SK-N-MC (cell line): Measurements from ENCODE around the gene ATG5.

Source experiments
- EZH2 ChIP-seq: fragments of 200-600 bp; sonication (generic); IDR thresholded peaks from one replicate; pipeline ENCODE4 v1.6.1; 2017; ENCODE audit warnings: antibody characterized with exemption
- FOXP2 ChIP-seq: optimal IDR thresholded peaks from 2 replicates; pipeline ENCODE3; 2011; ENCODE audit warnings: mild to moderate bottlenecking, moderate library complexity; ENCODE audit not compliant: insufficient read depth; ENCODE audit errors: extremely low read length, control extremely low read depth
- POLR2AphosphoS5 ChIP-seq: IDR thresholded peaks from 2 replicates; pipeline ENCODE4 v1.6.1; 2012; ENCODE audit warnings: mild to moderate bottlenecking, low read depth, low read length, borderline replicate concordance

GRCh38 chr6:106186172-106186571 lies 139.4 kb downstream of the ATG5 start:
- TF ChIP-seq POLR2AphosphoS5 (no peak), EZH2 (no peak), FOXP2 (no peak)
